HG03159 (cell line): ENCODE measurements around the gene XG.

Experiments
- ATAC-seq: cut with Tn5 transposase; IDR thresholded peaks from one replicate; pipeline ENCODE4 v1.9.1; 2021; ENCODE audit warnings: mild to moderate bottlenecking, moderate library complexity; ENCODE audit not compliant: unreplicated experiment

The XG gene

GRCh38 chrX:2817036-2817435, 65.2 kb downstream of the XG start:
- ATAC-seq = no peak

- ATAC-seq = no peak
Observed at GRCh38 chrX:2819345-2820135, 67.7 kb downstream of the XG start.

GRCh38 chrX:2820136-2820771, 68.4 kb downstream of the XG start:
- ATAC-seq = no peak

- no peak for ATAC-seq
Observed at GRCh38 chrX:2823795-2824386, 72.1 kb downstream of the XG start.

- ATAC-seq = no peak
Observed at GRCh38 chrX:2824886-2825285, 73.0 kb downstream of the XG start.

GRCh38 chrX:2828344-2828958, 76.6 kb downstream of the XG start, which contains the start of gene GYG2:
Gene GYG2 (plus strand): TSS chrX:2828930. CDS start chrX:2830189, 1,259 bp downstream.
- ATAC-seq = no peak

- ATAC-seq = no peak
Observed at GRCh38 chrX:2828959-2829411, 77.1 kb downstream of the XG start.

- ATAC-seq = no peak
Observed at GRCh38 chrX:2829469-2830246, 77.8 kb downstream of the XG start.

- no peak for ATAC-seq
Observed at GRCh38 chrX:2831471-2832228, 79.8 kb downstream of the XG start.

GRCh38 chrX:2837961-2838360, 86.1 kb downstream of the XG start:
- no peak for ATAC-seq

GRCh38 chrX:2840961-2841360, 89.1 kb downstream of the XG start:
- no peak for ATAC-seq

- no peak for ATAC-seq
Observed at GRCh38 chrX:2841537-2841936, 89.7 kb downstream of the XG start.

- ATAC-seq = no peak
Observed at GRCh38 chrX:2846992-2847391, 95.2 kb downstream of the XG start.

GRCh38 chrX:2848871-2849301, 97.0 kb downstream of the XG start:
- no peak for ATAC-seq

- ATAC-seq = no peak
Observed at GRCh38 chrX:2854918-2855317, 103.1 kb downstream of the XG start.

- no peak for ATAC-seq
Observed at GRCh38 chrX:2855761-2856160, 103.9 kb downstream of the XG start.

GRCh38 chrX:2857566-2857965, 105.7 kb downstream of the XG start:
- ATAC-seq = no peak

- ATAC-seq = no peak
Observed at GRCh38 chrX:2859197-2859797, 107.5 kb downstream of the XG start.

GRCh38 chrX:2862404-2862803, 110.6 kb downstream of the XG start:
- no peak for ATAC-seq

GRCh38 chrX:2863646-2864045, 111.8 kb downstream of the XG start:
- ATAC-seq = no peak
